NCI-H2107 treated with DMSO at 0.1 percent for 48 hours (cell line): ENCODE measurements around the gene FEV.

ENCODE experiments used
- DNase-seq: peaks from one replicate; lab custom pipeline; 2025; ENCODE audit not compliant: unreplicated experiment; lab: John Stamatoyannopoulos, UW

FEV gene

DNA sequence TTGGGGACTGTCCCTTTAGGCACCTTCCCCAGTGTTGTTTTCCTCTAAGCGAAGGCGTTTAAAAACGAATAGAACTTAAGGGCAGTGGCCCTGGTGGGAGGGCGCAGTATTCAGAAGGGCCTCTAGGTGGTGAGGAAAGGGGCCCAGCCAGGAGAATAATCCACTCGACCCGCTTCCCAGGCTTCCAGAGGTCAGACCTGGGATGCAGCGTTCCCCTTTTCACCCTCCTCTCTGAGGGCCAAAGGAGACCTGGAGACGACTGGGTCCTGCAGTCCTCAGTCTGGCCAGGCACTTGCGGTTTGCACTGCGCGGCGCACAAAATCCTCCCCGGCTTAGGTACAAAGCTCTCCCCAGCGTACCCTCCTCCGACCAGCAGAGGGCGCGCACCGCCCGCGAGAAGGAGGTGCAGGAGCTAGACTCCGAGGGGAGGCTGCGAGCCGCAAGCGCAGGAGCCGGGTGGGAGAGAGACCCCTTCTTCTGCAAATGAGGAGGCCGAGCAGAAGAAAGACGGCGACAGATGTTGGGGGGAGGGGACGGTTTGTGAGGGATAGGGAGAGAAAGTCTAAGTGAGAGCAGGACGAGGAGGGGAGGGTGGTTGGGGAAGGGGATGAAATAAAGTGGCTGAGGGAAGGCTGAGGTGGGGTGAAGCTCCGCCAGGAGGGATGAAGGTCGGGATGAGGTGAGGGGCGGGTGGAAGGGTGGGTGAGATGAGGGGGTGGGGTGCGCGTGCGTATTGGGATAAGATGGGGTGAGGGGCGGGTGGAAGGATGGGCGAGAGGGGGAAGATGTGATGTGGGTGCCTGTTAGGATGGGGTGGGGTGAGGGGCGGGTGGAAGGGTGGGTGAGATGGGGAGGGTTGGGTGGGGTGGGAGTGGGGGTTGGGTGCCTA is 4.9 kb downstream of the FEV start:
- peak; percentile 43 for DNase-seq

- DNase-seq, result no peak
Measured at GRCh38 chr2:218975060-218975777, 9.8 kb downstream of the FEV start.

GRCh38 chr2:218970894-218971293 is 14.1 kb downstream of the FEV start:
- no peak for DNase-seq

DNA sequence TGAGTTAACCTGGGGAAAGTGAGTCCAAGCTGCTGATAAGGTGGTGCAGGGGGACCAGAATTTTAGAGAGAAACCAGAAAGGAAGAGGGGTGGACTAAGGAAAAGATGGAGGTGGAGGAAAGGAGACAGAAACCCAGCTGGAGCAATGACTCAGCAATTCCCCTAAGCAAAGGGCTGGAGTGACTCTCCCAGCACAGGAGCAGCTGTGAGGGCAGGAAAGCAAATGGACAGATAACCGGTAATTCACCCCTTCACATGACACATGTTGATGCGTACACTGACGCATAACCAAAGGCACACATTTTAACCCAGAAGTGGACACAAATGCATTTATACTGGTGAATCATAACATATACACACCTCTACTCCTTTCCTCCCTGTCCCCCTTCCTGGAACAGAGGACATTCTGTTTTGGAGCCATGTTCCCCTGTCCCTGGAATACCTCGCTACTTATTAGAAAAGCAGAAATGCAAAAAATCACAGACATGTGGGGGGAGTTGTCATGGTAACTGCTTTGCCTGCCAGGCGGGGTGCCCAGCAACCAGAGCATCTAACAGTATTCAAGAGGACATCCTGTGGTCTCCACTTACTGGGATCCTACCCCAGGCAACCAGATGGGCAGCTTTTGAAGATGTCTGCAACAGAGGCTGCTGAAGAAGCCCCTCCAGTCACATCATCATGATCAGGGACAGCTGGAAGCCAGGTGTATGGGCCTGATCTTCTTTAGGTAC is 20.8 kb downstream of the FEV start:
- DNase-seq, result peak; percentile 46

GRCh38 chr2:218963601-218964000 is 21.4 kb downstream of the FEV start:
- no peak for DNase-seq

- DNase-seq, result peak; percentile 92
Measured at GRCh38 chr2:218962859-218963492, 22.0 kb downstream of the FEV start.

GRCh38 chr2:218961651-218962570 is 23.1 kb downstream of the FEV start:
- peak; percentile 29 for DNase-seq

GRCh38 chr2:218961229-218961628 is 23.8 kb downstream of the FEV start:
- peak; percentile 59 for DNase-seq

- DNase-seq, result no peak
Measured at GRCh38 chr2:218960309-218961165, 24.4 kb downstream of the FEV start.

DNA sequence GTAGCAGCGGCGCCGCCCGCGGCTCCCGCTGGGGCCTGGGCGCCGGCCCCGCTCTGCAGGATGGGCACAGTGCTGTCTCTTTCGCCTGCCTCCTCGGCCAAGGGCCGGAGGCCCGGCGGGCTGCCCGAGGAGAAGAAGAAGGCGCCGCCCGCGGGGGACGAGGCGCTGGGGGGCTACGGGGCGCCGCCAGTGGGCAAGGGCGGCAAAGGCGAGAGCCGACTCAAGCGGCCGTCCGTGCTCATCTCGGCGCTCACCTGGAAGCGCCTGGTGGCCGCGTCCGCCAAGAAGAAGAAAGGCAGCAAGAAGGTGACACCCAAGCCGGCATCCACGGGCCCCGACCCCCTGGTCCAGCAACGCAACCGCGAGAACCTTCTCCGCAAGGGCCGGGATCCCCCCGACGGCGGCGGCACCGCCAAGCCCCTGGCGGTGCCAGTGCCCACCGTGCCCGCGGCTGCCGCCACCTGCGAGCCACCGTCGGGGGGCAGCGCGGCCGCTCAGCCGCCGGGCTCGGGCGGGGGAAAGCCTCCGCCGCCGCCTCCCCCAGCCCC is 25.1 kb downstream of the FEV start:
- no peak for DNase-seq

DNA sequence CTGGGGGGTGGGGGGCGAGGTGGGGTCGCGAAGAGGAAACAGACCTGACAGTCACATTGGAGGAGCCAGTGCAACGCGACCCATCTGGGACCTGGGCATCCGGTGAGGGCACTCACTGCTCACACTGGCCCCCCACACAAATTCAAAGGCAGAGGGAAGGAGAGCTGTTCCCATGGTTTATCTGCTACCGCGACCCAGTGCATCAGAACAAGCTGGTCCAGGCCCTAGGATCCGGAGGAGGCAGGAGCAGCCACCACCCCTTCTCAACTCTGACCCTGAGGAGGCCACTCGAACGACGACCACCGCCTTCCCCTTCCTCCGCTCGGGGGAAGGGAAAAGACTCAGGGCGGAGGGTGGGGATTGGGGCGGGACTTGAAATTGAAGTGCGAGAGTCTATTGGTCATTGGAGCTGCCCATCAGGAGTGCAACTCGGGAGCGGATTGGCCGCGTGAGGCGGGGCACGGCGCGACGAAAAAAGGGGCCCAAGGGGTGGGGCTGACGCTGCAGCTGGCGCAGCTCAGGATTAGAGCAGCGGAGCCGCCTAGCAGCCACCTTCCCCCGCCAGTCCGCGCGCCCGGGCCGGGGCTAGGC is 25.7 kb downstream of the FEV start, which contains the start of gene CDK5R2:
Gene CDK5R2, plus strand, starts transcription at position 526 of the 591 bp plus-strand sequence. CDS start 155 bp downstream, outside the sequence.
- DNase-seq, result peak; percentile 89

- DNase-seq, result no peak
Measured at GRCh38 chr2:218958276-218958675, 26.7 kb downstream of the FEV start.

DNA sequence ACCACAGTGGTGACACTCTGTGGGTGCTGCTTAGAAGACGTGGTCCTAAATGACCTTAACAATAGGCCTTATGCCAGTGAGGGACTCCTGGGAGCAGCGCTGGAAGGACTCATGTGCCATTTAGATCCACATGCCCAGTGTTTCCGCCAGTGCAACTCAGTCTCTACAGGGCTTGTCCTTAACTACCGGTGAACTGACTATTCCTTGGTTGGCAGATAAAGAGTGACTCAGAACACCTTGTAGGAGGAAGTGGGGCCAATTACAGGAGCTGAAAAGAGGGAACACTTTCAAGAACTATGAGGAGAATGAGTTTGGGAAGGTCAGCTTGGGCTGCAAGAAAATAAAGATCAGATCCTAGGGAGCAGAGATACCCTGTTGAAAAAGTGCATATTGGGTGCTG is 27.3 kb downstream of the FEV start:
- DNase-seq, result no peak

DNA sequence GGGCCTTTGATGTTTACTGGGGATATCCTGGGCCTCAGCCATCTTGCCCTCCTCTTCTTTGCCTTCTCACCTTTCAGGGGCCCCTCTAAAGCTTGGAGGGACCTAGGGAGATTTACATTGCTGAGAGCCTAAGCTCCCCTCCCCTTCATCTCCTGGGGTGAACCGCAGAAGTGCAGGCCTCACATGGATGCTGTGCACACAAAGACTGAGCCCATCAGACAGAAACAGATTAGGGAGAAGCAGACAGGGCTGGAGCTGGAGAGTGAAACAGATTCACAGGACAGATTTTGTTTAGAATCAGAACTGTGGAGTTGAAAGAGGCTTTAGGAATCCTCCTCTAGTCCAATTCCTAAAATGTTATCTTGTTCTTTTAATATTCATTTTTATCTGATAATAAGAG is 28.9 kb downstream of the FEV start:
- no peak for DNase-seq

GRCh38 chr2:218954541-218955300 is 30.3 kb downstream of the FEV start:
- DNase-seq, result no peak

DNA sequence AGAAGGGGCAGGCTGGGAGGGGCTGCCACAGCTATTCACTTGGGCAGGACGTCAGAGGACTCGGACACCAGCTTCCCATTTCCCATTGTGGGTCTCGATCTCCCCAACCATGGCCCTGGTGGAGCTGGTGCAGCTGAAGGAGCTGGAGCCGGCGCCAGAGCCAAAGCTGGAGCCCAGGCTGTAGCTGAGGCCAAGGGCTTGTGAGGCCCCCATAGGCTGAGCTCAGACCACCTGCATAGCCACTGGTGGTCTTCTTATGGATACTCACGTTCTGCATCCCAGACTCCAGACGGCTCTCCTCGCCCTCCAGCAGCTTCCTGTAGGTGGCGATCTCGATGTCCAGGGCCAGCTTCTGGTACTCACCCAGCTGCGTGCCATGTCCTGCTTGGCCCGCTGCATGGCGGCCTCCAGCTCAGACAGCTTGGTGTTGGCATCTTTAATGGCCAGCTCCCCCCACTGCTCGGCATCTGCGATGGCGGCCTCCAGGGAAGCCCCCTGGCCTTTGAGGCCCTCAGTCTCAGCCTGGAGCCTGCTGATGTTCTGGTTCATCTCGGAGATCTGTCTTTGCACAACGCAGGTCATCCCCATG is 31.5 kb downstream of the FEV start:
- no peak for DNase-seq

DNA sequence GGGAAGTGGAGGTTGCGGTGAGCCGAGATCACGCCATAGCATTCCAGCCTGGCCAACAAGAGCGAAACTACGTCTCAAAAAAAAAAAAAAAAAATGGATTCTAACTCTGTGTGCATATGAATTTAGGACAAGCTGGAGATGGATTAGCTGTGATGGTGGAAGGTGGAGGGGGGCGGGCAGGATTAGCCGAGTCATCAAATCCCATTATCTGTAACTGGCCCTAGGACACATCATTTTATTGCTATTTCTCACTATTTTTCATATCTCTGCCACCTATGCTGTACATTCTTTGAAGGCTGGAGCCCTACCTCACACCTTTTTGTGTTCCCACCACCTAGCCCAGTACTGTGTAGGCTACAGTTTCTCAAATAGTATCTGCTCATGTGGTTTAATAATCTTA is 32.8 kb downstream of the FEV start:
- no peak for DNase-seq
